ENCODE results near the gene PPIH.
"Not testable (repeated sequence)": the region's sequence is repeated elsewhere in the genome, so short reads cannot be mapped to it uniquely, and the experiment has no call there.

Gene PPIH

GRCh38 chr1:42682739-42683531, 24.7 kb downstream of the PPIH start:
- DNase-seq, result peak; percentile 77

DNA sequence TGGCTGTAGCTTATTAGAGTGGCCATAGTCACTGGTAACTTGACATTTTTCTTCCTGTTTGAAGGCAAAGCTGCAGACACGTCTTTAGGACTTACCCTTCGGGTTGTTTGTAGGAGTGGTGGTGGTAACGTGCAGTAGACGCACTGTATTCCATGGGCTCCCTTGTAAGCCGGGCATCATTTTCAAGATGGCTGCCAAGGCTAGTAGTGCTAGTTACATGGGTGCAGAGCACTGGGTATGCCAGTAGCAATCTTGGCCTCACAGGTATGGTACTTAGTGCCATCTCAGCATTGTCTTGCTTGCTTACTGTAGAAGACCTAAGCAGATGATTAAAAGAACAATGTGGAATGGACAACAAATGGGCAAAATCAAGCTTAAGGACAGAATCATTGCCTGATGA, 25.9 kb downstream of the PPIH start:
- DNase-seq, result peak; percentile 44

- DNase-seq, result no peak
Measured at GRCh38 chr1:42686418-42686817, 28.2 kb downstream of the PPIH start.

DNA sequence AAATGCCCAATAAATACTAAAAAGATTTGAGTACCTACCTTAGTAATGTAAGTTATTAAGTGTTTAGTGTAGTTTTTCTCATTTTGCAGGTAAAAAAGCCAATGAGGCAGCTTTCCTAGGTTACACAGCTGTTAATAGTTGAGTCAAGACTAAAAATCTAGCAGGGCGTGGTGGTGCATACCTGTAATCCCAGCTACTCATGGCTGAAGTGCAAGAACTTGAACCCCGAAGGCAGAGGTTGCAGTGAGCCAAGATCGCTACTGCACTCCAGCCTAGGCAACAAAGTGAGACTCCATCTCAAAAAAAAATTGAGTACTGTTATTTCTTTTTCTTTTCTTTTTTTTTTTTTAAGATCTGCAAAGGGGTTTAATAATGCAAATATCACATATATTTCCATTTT, 31.7 kb downstream of the PPIH start:
- DNase-seq, result no peak

DNA sequence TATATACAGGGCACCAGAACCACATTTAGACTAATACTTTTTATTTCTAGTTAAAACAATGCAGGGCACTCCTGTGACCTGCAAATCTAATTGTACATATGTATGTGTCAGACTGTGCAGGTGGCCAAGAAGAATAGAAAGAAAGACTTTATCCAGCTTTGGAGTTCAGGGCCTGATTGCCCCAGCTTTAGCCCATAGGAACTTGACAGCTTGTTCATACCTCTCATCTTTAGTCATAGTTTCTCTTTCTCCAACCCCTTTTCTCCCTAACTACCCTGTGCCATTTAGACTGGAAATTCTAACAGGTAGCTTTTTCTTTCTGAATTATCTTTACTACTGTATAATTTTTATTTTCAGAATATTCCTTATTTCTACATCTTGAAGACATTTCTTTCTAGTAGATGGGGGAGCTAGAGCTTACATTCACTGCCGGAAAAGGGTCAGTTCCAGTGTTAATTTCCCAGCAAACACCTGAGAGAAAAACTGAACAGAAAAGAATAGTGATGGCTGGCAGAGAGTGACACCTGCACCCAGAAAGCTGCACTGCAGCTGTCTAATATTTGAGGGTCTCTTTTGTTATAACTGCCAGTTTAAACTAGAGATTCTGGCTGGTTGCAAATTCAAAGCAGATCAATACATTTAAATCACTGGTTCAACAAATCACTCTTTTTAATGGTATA, 32.4 kb downstream of the PPIH start:
- DNase-seq, result peak; percentile 18

GRCh38 chr1:42691157-42691498, 32.9 kb downstream of the PPIH start:
- no peak for DNase-seq

DNA sequence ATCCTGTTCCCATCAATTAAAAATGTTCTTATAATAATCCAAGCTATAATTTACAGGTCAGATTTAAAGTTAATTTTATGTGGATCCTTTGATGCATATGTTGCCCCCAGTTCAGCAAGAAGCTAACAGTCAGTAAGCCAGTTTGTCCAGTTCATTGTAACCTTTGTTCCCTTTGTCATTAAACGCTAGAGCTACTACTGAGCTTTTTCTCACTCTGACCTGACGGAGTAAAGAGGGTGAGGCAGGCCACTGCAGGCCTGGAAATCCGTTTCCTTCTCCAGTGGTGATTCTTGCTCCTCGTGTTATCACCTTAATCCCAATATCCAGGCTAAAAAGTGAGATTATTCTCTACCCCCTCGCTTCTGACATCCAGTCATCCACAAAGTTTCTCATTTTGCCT, 34.2 kb downstream of the PPIH start:
- no peak for DNase-seq

GRCh38 chr1:42692911-42693310, 34.7 kb downstream of the PPIH start:
- no peak for DNase-seq

GRCh38 chr1:42698081-42698813, 40.0 kb downstream of the PPIH start:
- DNase-seq, result no peak

DNA sequence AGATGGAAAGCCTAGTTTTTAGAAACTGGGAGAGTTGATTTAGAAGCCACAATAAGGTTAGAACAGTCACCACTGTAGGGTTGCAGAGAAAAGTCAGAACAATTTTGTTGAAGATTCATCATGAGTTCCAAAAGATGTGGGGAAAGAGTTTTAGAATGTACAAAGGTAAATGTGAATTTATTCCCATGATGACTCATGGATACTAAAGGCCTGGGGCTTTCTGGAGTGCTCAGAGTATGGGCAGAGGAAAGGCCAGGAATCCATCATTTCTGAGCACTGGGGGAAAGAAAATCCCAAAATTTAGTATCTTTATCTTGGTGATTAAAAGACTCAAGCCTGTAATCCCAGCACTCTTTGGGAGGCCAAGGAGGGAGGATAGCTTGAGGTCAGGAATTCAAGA, 41.8 kb downstream of the PPIH start:
- no peak for DNase-seq

DNA sequence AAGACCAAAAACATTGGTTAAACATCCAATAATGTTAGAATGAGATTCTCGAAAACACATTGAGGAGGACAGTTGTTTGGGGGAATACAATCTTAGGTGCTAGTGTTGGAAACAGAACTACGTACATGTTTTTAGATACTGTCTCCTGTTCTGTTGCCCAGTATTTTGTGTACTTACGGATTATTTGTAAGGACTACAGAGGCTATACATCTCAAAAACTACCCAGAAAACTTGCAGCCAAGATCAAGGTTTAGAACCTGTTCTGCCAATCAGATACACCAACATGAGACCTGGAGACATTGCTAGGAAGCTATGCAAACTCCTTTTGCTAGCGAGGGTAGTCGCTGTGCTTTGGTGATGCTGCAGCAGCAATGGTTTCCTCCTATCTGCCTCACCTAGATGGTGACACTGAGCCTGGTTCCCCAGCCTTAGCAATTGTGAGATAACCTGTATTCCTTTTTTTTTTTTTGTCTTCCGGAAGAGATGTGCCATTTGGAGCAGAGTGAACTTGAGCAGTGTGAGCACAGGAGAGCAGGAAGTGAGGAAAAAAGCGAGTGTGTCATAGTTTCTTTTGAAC, 45.8 kb downstream of the PPIH start:
- DNase-seq, result no peak

DNA sequence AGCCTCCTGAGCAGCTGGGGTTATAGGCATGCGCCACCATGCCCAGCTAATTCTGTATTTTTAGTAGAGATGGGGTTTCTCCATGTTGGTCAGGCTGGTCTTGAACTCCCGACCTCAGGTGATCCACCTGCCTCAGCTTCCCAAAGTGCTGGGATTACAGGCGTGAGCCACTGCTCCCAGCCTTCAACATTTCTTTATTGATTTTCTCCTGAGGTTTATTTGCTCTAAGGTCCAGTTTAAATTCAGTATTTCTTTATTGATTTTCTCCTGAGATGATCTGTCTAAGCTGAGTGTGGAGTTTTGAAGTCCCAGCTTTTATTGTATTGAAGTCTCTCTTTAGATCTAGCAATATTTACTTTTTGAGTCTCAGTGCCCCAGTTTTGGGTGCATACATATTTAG, 54.6 kb downstream of the PPIH start:
- not testable (repeated sequence) for DNase-seq

DNA sequence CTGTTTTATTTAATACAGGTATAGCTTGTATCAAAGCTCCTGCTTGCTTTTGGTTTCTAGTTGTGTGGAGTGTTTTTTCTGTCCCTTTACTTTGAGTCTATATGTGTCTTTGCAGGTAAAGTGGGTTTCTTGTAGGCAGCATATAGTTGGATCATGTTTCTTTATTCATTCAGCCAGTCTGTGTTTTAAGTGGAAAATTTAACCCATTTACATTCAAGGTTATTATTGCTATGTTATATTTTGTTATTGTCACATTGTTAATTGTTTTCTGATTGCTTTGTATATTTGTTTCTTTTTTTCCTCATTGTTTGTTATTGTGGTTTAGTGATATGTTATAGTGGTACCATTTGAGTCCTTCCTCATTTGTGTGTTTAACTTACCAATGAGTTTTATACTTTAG, 55.1 kb downstream of the PPIH start:
- DNase-seq, result no peak

DNA sequence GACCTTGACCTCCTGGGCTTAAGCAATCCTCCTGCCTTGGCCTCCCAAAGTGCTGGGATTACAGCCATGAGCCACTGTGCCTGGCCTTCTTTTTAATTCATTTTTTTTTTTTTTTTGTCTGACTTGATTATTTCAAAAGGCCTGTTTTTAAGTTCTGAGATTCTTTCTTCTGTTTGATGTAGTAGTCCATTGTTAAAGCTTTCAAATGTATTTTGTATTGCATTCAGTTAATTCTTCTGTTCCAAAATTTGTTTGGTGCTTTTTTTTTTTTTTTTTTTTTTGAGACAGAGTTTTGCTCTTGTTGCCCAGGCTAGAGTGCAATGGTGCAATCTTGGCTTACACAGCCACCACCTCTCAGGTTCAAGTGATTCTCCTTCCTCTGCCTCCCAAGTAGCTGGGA, 56.2 kb downstream of the PPIH start:
- DNase-seq, result not testable (repeated sequence)

- no peak for DNase-seq
Measured at GRCh38 chr1:42720868-42721267, 62.6 kb downstream of the PPIH start.

- no peak for DNase-seq
Measured at GRCh38 chr1:42721926-42722325, 63.7 kb downstream of the PPIH start.

DNA sequence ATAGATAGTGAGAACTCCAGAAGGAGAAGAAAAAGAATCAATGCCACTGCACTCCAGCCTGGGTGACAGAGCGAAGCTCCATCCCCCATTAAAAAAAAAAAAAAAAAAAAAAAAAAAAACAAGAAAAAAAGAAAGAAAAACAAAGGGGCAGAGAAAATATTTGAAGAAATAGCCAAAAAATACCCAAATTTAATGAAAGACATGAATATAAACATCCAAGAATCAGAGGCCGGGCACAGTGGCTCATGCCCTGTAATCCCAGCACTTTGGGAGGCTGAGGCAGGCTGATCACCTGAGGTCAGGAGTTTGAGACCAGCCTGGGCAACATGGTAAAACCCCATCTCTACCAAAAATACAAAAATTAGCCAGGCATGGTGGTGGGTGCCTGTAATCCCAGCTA, 64.2 kb downstream of the PPIH start:
- DNase-seq, result not testable (repeated sequence)

DNA sequence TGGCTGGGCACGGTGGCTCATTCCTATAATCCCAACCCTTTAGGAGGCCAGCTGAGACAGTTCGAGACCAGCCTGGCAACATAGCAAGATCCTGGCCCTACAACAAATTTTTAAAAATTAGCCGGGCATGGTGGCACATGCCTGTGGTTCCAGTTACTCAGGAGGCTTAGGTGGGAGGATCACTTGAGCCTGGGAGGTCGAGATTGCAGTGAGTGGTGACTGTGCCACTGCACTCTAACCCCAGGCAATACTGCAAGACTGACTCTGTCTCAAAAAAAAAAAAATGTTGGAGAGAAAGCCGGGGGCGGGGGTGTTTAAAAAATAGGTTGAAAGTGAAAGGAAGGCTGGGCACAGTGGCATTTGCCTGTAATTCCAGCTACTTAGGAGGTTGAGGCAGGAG, 65.3 kb downstream of the PPIH start:
- DNase-seq, result peak; percentile 20

DNA sequence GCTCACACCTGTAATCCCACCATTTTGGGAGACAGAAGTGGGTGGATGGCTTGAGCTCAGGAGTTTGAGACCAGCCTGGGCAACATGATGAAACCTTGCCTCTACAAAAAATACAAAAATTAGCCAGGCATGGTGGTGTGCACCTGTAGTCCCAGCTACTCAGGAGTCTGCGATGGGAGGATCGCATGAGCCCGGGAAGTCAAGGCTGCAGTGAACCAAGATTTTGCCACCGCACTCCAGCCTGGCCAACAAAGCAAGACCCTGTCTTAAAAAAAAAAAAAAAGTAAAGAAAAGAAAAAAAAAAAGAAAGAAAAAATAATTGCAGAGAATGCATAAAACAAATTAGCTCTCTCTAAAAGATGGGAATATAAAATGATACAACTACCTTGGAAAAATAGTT, 67.6 kb downstream of the PPIH start:
- not testable (repeated sequence) for DNase-seq
